Ovary (tissue), 9 donors: ENCODE data around the gene FAM210A. TPM values are rescaled to one million over a fixed set of nuclear protein-coding genes. Genes with fewer than 3 reads are reported as not detected.

Experiments
- DNase-seq, 5 donors: peaks; one replicate each; pipeline ENCODE4 v3.0.0-alpha.2; 2019 to 2020
- H3K27ac ChIP-seq, 2 donors: fragments of 200-600 bp; one replicate each; pipeline versions ENCODE4 v1.5.1 to v1.8.0; 2019 to 2022
- H3K27me3 ChIP-seq: fragments of 200-600 bp; one replicate; pipeline ENCODE4 v1.8.0; 2022
- H3K36me3 ChIP-seq: fragments of 200-600 bp; sonication (generic); one replicate; pipeline ENCODE4 v1.5.1; 2019
- H3K4me1 ChIP-seq: one replicate; pipeline ENCODE4 v1.8.1; 2013; ENCODE audit warnings: mild to moderate bottlenecking, moderate library complexity; ENCODE audit not compliant: insufficient read depth
- H3K4me3 ChIP-seq: fragments of 200-600 bp; sonication (generic); one replicate; pipeline ENCODE4 v1.5.1; 2017
- H3K9me3 ChIP-seq, 2 donors: fragments of 200-600 bp in 1 of 2; sonication (generic) in 1 of 2; one replicate each; pipeline versions ENCODE4 v1.5.1 to v1.8.1; 2013 to 2019; ENCODE audit warnings: mild to moderate bottlenecking in 1 of 2, moderate library complexity in 1 of 2
- EP300 ChIP-seq: sonication (generic); formaldehyde crosslinking; IDR thresholded peaks from one replicate; pipeline ENCODE4 v1.6.1; 2017; ENCODE audit warnings: antibody characterized with exemption
- POLR2A ChIP-seq: fragments of 450-650 bp; IDR thresholded peaks from one replicate; pipeline ENCODE4 v1.6.1; 2017; ENCODE audit warnings: antibody characterized with exemption, mild to moderate bottlenecking, moderate library complexity
- WGBS, 3 donors: extraction: QIAGEN DNeasy Blood & Tissue Kit in 1 of 3; methylation state at CpG; one replicate each; pipeline versions ENCODE4 v1.1.5 to v1.1.7; 2013 to 2017; 5-methylcytosine and 5-hydroxymethylcytosine counted together
- intact Hi-C, 4 donors: fragments of 100-400 bp; cut with DNase I; formaldehyde crosslinking; loops; one replicate each; pipeline versions ENCODE4 v1.11.0 to v1.15.1; 2022 to 2023
- polyA plus RNA-seq, 2 donors: library from polyadenylated mRNA; stranded (reverse); fragments of 200-250 nt in 1 of 2; fragments of 350-450 nt in 1 of 2; fragmentation: Illumina TruSeq in 1 of 2; extraction: RNeasy Lipid Tissue Mini Kit (QIAGEN cat#74804) in 1 of 2; gene quantifications; one replicate each; pipeline ENCODE4 v1.2.3, GENCODE V29; 2013 to 2014
- total RNA-seq, 7 donors: library from RNA; depleted of rRNA in 2 of 7; stranded (reverse); fragments of >200 nt in 2 of 7; fragmentation: NEBNext Ultra II Directional in 3 of 7; extraction: Animal tissue kit (Norgen Biotek cat#: 25700) in 3 of 7; gene quantifications; one replicate each; pipeline versions ENCODE4 v1.1.0 to v1.2.4, GENCODE V29; 2016 to 2023
- TF ChIP-seq, protein P1 (sequence below), 3 donors: fragments of 450-650 bp in 2 of 3; fragments of 200-600 bp in 1 of 3; IDR thresholded peaks; one replicate each; pipeline versions ENCODE4 v1.5.1 to v1.8.0; 2016 to 2022; ENCODE audit warnings: antibody characterized with exemption in 3 of 3, mild to moderate bottlenecking in 1 of 3
- donor health status: DM: no; HTN: no; CAD: no; lungs with moderate emphysema.
- donor health status: DM: no; HTN: no; CAD: no.
- donor health status: Bipolar disorder and iron deficiency.
- donor health status: DM: yes; HTN: yes; CAD: no.
- donor health status: DM: no; HTN: no; CAD: no.
- donor health status: DM: yes; HTN: yes; CAD: no.

FAM210A gene
- total and polyA plus RNA-seq, 9 donors: 4.7 to 15.2 (median 12.6) TPM

DNA sequence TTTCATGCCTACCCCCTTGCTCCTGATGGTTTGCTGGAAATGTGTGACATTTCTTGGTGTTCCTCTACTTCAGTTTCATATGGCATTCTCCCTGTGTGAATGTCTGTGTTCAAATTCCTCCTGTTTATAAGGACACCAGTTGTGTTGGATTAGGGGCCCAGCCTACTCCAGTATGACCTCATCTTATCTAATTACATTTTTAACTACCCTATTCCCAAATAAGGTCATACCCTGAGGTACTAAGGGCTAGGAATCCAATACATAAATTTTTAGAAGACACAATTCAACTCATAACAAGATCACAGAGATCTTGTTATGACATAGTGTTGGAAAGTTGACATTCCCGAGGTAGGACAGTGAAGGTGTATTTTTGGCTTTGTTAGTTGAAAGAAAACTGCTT is 5.5 kb downstream of the FAM210A start:
- Histone ChIP-seq H3K4me3 (no peak overlapping the region), H3K9me3 (no peaks in the 10 kb centered on the region), H3K27ac (no peak overlapping the region), H3K36me3 (no peaks in the 10 kb centered on the region), H3K27me3 (no peaks in the 10 kb centered on the region), H3K4me1 (peaks cover 3% of the 10 kb centered on the region)
- WGBS, 3 donors: 79 to 91% (median 89%) methylated on average over 1 of the region's 1 CpG
- intact Hi-C loops: loop anchor here in 1 of 4 donors (10.0 kb wide), 1 partner anchor 586 kb away; no protein-coding TSS in a partner anchor
- TF ChIP-seq EP300 (no peak), POLR2A (no peak)
- TF ChIP-seq, protein P1, sequence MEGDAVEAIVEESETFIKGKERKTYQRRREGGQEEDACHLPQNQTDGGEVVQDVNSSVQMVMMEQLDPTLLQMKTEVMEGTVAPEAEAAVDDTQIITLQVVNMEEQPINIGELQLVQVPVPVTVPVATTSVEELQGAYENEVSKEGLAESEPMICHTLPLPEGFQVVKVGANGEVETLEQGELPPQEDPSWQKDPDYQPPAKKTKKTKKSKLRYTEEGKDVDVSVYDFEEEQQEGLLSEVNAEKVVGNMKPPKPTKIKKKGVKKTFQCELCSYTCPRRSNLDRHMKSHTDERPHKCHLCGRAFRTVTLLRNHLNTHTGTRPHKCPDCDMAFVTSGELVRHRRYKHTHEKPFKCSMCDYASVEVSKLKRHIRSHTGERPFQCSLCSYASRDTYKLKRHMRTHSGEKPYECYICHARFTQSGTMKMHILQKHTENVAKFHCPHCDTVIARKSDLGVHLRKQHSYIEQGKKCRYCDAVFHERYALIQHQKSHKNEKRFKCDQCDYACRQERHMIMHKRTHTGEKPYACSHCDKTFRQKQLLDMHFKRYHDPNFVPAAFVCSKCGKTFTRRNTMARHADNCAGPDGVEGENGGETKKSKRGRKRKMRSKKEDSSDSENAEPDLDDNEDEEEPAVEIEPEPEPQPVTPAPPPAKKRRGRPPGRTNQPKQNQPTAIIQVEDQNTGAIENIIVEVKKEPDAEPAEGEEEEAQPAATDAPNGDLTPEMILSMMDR (IDR thresholded peaks at IDR 0.05): no peak
- no peak for DNase-seq

GRCh38 chr18:13720123-13720522 is 6.2 kb downstream of the FAM210A start:
- DNase-seq: no peak
- TF ChIP-seq POLR2A (no peak), EP300 (no peak)
- TF ChIP-seq, protein P1 (IDR thresholded peaks at IDR 0.05): no peak
- Histone ChIP-seq H3K27ac (no peak overlapping the region), H3K9me3 (no peaks in the 10 kb centered on the region), H3K4me1 (peaks cover 3% of the 10 kb centered on the region), H3K4me3 (no peak overlapping the region), H3K36me3 (no peaks in the 10 kb centered on the region), H3K27me3 (no peaks in the 10 kb centered on the region)
- intact Hi-C loops: loop anchor here in 1 of 4 donors (10.0 kb wide), 1 partner anchor 585 kb away; no protein-coding TSS in a partner anchor
- WGBS, 3 donors: 96 to 100% (median 98%) methylated on average over 1 of the region's 1 CpG

GRCh38 chr18:13716916-13717315 is 9.4 kb downstream of the FAM210A start:
- Histone ChIP-seq H3K36me3 (no peaks in the 10 kb centered on the region), H3K27me3 (no peaks in the 10 kb centered on the region), H3K4me1 (peaks cover 2% of the 10 kb centered on the region), H3K4me3 (no peak overlapping the region), H3K9me3 (no peaks in the 10 kb centered on the region), H3K27ac (no peak overlapping the region)
- DNase-seq: no peak
- no peak for TF ChIP-seq POLR2A
- no peak for TF ChIP-seq EP300
- TF ChIP-seq, protein P1 (IDR thresholded peaks at IDR 0.05): no peak
- WGBS, 3 donors: 93 to 99% (median 97%) methylated on average over 4 of the region's 4 CpGs
- intact Hi-C loops: no loop called here

DNA sequence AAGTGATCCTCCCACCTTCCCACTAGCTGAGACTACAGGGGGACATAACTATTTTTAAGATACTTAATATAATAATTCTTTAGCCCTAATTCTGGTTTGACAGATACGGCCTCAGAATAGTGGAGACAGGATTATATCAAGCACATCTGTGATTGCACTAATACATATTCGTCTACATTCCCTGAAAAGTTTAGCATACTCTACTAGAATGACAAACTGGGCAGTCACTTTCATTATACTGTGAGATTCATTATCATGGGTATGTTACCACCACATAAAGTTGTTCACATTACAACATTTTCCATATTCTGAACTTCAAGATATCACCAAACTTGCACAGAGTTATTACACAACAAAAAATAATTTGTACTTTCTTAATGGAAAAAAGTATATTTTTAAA is 11.0 kb downstream of the FAM210A start:
- Histone ChIP-seq H3K9me3 (no peaks in the 10 kb centered on the region), H3K4me1 (peaks cover 2% of the 10 kb centered on the region), H3K4me3 (no peak overlapping the region), H3K27me3 (no peaks in the 10 kb centered on the region), H3K36me3 (no peaks in the 10 kb centered on the region), H3K27ac (no peak overlapping the region)
- TF ChIP-seq, protein P1 (IDR thresholded peaks at IDR 0.05): no peak
- no peak for DNase-seq
- intact Hi-C loops: no loop called here
- WGBS, 3 donors: 85 to 94% (median 86%) methylated on average over 2 of the region's 2 CpGs
